H1 (cell line): ENCODE measurements around the gene LHX2. TPM values are rescaled to one million over a fixed set of nuclear protein-coding genes. Genes with fewer than 3 reads are reported as not detected.

Source experiments
- CTCF ChIA-PET: fragments of 300-600 bp; sonication (Branson Sonifier 250); formaldehyde crosslinking; loops from one replicate; lab custom pipeline; 2021; ENCODE audit not compliant: partially characterized antibody; lab: Charles Lee
- POLR2A ChIA-PET: fragments of 300-600 bp; sonication (Branson Sonifier 250); formaldehyde crosslinking; loops from one replicate; lab custom pipeline; 2021; ENCODE audit warnings: inconsistent platforms; ENCODE audit not compliant: partially characterized antibody; lab: Charles Lee
- DNase-seq, 2 experiments: peaks; one replicate each; pipeline versions ENCODE4 v3.0.0 to v3.0.0-alpha.2; 2010 to 2022; ENCODE audit warnings: low spot score in 2 of 2, low read depth in 1 of 2, mixed read lengths in 1 of 2
- FAIRE-seq: peaks from 2 replicates; lab custom pipeline; 2011; peaks lifted over from hg19 to GRCh38; lab: Jason Lieb, UNC
- H2AFZ ChIP-seq: 2 replicates; pipeline ENCODE4 v1.8.1; 2012; ENCODE audit warnings: low read length, inconsistent platforms
- H2AK5ac ChIP-seq: 2 replicates; pipeline ENCODE4 v1.6.1; 2013; ENCODE audit warnings: low read depth, low read length
- H2BK120ac ChIP-seq: replicated peaks from 2 replicates; pipeline ENCODE3; 2013; ENCODE audit warnings: low read depth, low read length, inconsistent platforms
- H2BK12ac ChIP-seq: 2 replicates; pipeline ENCODE4 v1.6.1; 2013; ENCODE audit warnings: low read depth, low read length
- H2BK15ac ChIP-seq: 2 replicates; pipeline ENCODE4 v1.6.1; 2013; ENCODE audit warnings: low read length
- H2BK20ac ChIP-seq: 2 replicates; pipeline ENCODE4 v1.6.1; 2013; ENCODE audit warnings: low read length
- H2BK5ac ChIP-seq: 2 replicates; pipeline ENCODE4 v1.6.1; 2013; ENCODE audit warnings: low read depth, low read length
- H3K14ac ChIP-seq: 2 replicates; pipeline ENCODE4 v1.6.1; 2013; ENCODE audit warnings: inconsistent platforms; ENCODE audit not compliant: insufficient read length
- H3K18ac ChIP-seq: 2 replicates; pipeline ENCODE4 v1.6.1; 2013; ENCODE audit warnings: low read length; ENCODE audit errors: extremely low read depth
- H3K23ac ChIP-seq: 2 replicates; pipeline ENCODE4 v1.6.1; 2013; ENCODE audit warnings: inconsistent platforms; ENCODE audit not compliant: insufficient read length
- H3K23me2 ChIP-seq: 2 replicates; pipeline ENCODE4 v1.6.1; 2013; ENCODE audit warnings: low read depth, low read length
- H3K27ac ChIP-seq: 2 replicates; pipeline ENCODE4 v1.6.1; 2011; ENCODE audit warnings: low read depth, low read length, inconsistent platforms
- H3K27me3 ChIP-seq, 4 experiments: replicated peaks in 1 of 4; 1 replicate in 1 of 4; 2 replicates in 3 of 4; pipeline versions ENCODE4 v1.6.1 to v1.8.1; 2011 to 2013; ENCODE audit warnings: low read length in 3 of 4, mild to moderate bottlenecking in 3 of 4, inconsistent platforms in 2 of 4, mixed read lengths in 2 of 4, moderate library complexity in 1 of 4; ENCODE audit not compliant: control insufficient read depth in 3 of 4, insufficient read depth in 3 of 4; ENCODE audit errors: extremely low read depth in 1 of 4
- H3K36me3 ChIP-seq, 4 experiments: 2 replicates each; pipeline versions ENCODE4 v1.6.1 to v1.8.1; 2011 to 2013; ENCODE audit warnings: mild to moderate bottlenecking in 4 of 4, low read length in 3 of 4, moderate library complexity in 2 of 4, control low read depth in 1 of 4, inconsistent platforms in 1 of 4; ENCODE audit not compliant: insufficient read depth in 4 of 4, control insufficient read depth in 2 of 4
- H3K4ac ChIP-seq: replicated peaks from 2 replicates; pipeline ENCODE3; 2013; ENCODE audit warnings: low read length, low read depth, mixed read lengths, inconsistent platforms; ENCODE audit not compliant: insufficient read length
- H3K4me1 ChIP-seq, 4 experiments: replicated peaks in 1 of 4; 1 replicate in 1 of 4; 2 replicates in 3 of 4; pipeline versions ENCODE4 v1.6.1 to v1.8.1; 2011 to 2013; ENCODE audit warnings: low read length in 3 of 4, inconsistent platforms in 2 of 4, mixed read lengths in 1 of 4; ENCODE audit not compliant: insufficient read depth in 4 of 4, control insufficient read depth in 3 of 4
- H3K4me2 ChIP-seq, 2 experiments: 2 replicates each; pipeline versions ENCODE4 v1.6.1 to v1.8.1; 2011 to 2013; ENCODE audit warnings: low read depth in 2 of 2, low read length in 2 of 2, control low read depth in 1 of 2, inconsistent platforms in 1 of 2, mild to moderate bottlenecking in 1 of 2; ENCODE audit not compliant: insufficient read depth in 1 of 2
- H3K4me3 ChIP-seq, 4 experiments: fragments of 200-600, 300-600 bp in 1 of 4; sonication (generic), shearing (Covaris generic), sonication (Bioruptor Twin) in 1 of 4; 2 replicates each; pipeline versions ENCODE4 v1.5.1 to v1.8.1; 2011 to 2016; ENCODE audit warnings: low read length in 4 of 4, low read depth in 3 of 4, control low read depth in 2 of 4, inconsistent platforms in 2 of 4, mild to moderate bottlenecking in 2 of 4, mixed read lengths in 1 of 4, moderate library complexity in 1 of 4; ENCODE audit not compliant: insufficient read depth in 2 of 4; ENCODE audit errors: extremely low read depth in 1 of 4
- H3K56ac ChIP-seq: replicated peaks from 2 replicates; pipeline ENCODE3; 2013; ENCODE audit warnings: low read depth, mild to moderate bottlenecking, mixed read lengths, low read length, inconsistent platforms; ENCODE audit not compliant: insufficient read length
- H3K79me1 ChIP-seq: 2 replicates; pipeline ENCODE4 v1.6.1; 2013; ENCODE audit warnings: low read depth, low read length, control low read depth
- H3K79me2 ChIP-seq, 2 experiments: 2 replicates each; pipeline versions ENCODE4 v1.6.1 to v1.8.1; 2012 to 2013; ENCODE audit warnings: low read length in 2 of 2, mild to moderate bottlenecking in 2 of 2, inconsistent platforms in 1 of 2; ENCODE audit not compliant: insufficient read depth in 2 of 2, control insufficient read depth in 1 of 2
- H3K9ac ChIP-seq, 4 experiments: replicated peaks in 1 of 4; 1 replicate in 1 of 4; 2 replicates in 3 of 4; pipeline versions ENCODE4 v1.6.1 to v1.8.1; 2011 to 2013; ENCODE audit warnings: low read depth in 3 of 4, low read length in 3 of 4, control low read depth in 2 of 4, mild to moderate bottlenecking in 2 of 4, moderate library complexity in 2 of 4, inconsistent platforms in 1 of 4; ENCODE audit errors: extremely low read depth in 1 of 4
- H3K9me3 ChIP-seq, 2 experiments: 2 replicates each; pipeline versions ENCODE4 v1.6.1 to v1.8.1; 2012 to 2013; ENCODE audit warnings: mild to moderate bottlenecking in 2 of 2, moderate library complexity in 2 of 2, control low read depth in 1 of 2, inconsistent platforms in 1 of 2, low read depth in 1 of 2, low read length in 1 of 2, mixed read lengths in 1 of 2; ENCODE audit not compliant: insufficient read depth in 2 of 2
- H4K20me1 ChIP-seq, 2 experiments: replicated peaks in 1 of 2; 2 replicates each; pipeline versions ENCODE3 to v1.8.1; 2011 to 2013; ENCODE audit warnings: inconsistent platforms in 2 of 2, low read length in 2 of 2, mild to moderate bottlenecking in 1 of 2; ENCODE audit not compliant: insufficient read depth in 2 of 2, control insufficient read depth in 1 of 2
- H4K5ac ChIP-seq: 2 replicates; pipeline ENCODE4 v1.6.1; 2013; ENCODE audit warnings: low read length, low read depth, mixed read lengths, inconsistent platforms; ENCODE audit not compliant: insufficient read length
- H4K8ac ChIP-seq: 2 replicates; pipeline ENCODE4 v1.8.0; 2013; ENCODE audit warnings: mild to moderate bottlenecking, moderate library complexity, low read length, inconsistent platforms; ENCODE audit not compliant: insufficient read depth; ENCODE audit errors: extremely low read depth
- H4K91ac ChIP-seq: replicated peaks from 2 replicates; pipeline ENCODE3; 2013; ENCODE audit warnings: low read length, mixed read lengths, inconsistent platforms; ENCODE audit not compliant: insufficient read length
- ATF2 ChIP-seq: IDR thresholded peaks from 2 replicates; pipeline ENCODE4 v1.6.1; 2012; ENCODE audit warnings: low read length, inconsistent platforms
- BACH1 ChIP-seq: IDR thresholded peaks from 2 replicates; pipeline ENCODE4 v1.6.1; 2012; ENCODE audit warnings: low read length, improper control_type of control experiment
- BCL11A ChIP-seq, 2 experiments: IDR thresholded peaks; one replicate each; pipeline ENCODE4 v1.6.1; 2011; ENCODE audit warnings: low read depth in 2 of 2, low read length in 2 of 2, mild to moderate bottlenecking in 2 of 2
- GABPA ChIP-seq: IDR thresholded peaks from 2 replicates; pipeline ENCODE4 v1.6.1; 2011; ENCODE audit warnings: mild to moderate bottlenecking, low read length, moderate library complexity, borderline replicate concordance; ENCODE audit not compliant: insufficient read depth
- KDM1A ChIP-seq: fragments of 200-600, 300-600 bp; sonication (generic); IDR thresholded peaks from 2 replicates; pipeline ENCODE4 v1.7.1; 2016; ENCODE audit warnings: mild to moderate bottlenecking, low read length, borderline replicate concordance
- NANOG ChIP-seq: IDR thresholded peaks from 2 replicates; pipeline ENCODE4 v1.6.1; 2011; ENCODE audit warnings: low read length, low read depth, mild to moderate bottlenecking, inconsistent platforms; ENCODE audit not compliant: insufficient read depth, poor library complexity, severe bottlenecking
- PHF8 ChIP-seq: fragments of 200-600 bp; sonication (generic); conservative IDR thresholded peaks from 2 replicates; pipeline ENCODE4 v1.7.1; 2012; ENCODE audit warnings: low read depth, mild to moderate bottlenecking, inconsistent platforms, low read length, moderate library complexity
- SIN3A ChIP-seq, 2 experiments: IDR thresholded peaks in 1 of 2; conservative IDR thresholded peaks in 1 of 2; 2 replicates each; pipeline ENCODE4 v1.6.1; 2011 to 2012; ENCODE audit warnings: low read length in 2 of 2, improper control_type of control experiment in 1 of 2, low read depth in 1 of 2, mild to moderate bottlenecking in 1 of 2
- SUZ12 ChIP-seq: fragments of 200-600 bp; sonication (generic); IDR thresholded peaks from 2 replicates; pipeline ENCODE4 v1.6.1; 2012; ENCODE audit warnings: mild to moderate bottlenecking, inconsistent platforms, low read length, moderate library complexity, mixed read lengths
- TCF12 ChIP-seq: IDR thresholded peaks from 2 replicates; pipeline ENCODE4 v1.6.1; 2011; ENCODE audit warnings: low read depth, mild to moderate bottlenecking, low read length
- USF2 ChIP-seq: IDR thresholded peaks from 2 replicates; pipeline ENCODE4 v1.6.1; 2011; ENCODE audit warnings: low read length, improper control_type of control experiment
- WGBS, 2 experiments: shearing (Covaris generic) in 1 of 2; methylation state at CpG; one replicate each; pipeline versions ENCODE4 v1.1.6 to v1.1.7; 2013 to 2015; ENCODE audit warnings: low lambda C conversion rate in 2 of 2, mixed read lengths in 2 of 2, inconsistent platforms in 1 of 2, low coverage in 1 of 2, missing lambda C conversion rate in 1 of 2; ENCODE audit not compliant: insufficient replicate concordance in 2 of 2, insufficient coverage in 1 of 2, insufficient read length in 1 of 2; ENCODE audit errors: extremely low coverage in 1 of 2, missing lambda C conversion rate in 1 of 2; 5-methylcytosine and 5-hydroxymethylcytosine counted together
- polyA plus RNA-seq, 7 experiments: library from polyadenylated mRNA; depleted of rRNA in 3 of 7; stranded (reverse) in 5 of 7; unstranded in 2 of 7; fragments of >200 nt in 5 of 7; fragments of 200-250 nt in 2 of 7; gene quantifications; 1 replicate in 5 of 7; 2 replicates in 1 of 7; 4 replicates in 1 of 7; pipeline versions ENCODE4 v1.2.1 to v1.2.3, GENCODE V29; 2011 to 2013; ENCODE audit warnings: missing spikeins in 2 of 7, mixed read lengths in 2 of 7
- total RNA-seq: library from RNA; stranded (reverse); fragmentation: NEBNext Ultra II Directional; extraction: Animal tissue kit (Norgen Biotek cat#: 25700); gene quantifications from 2 replicates; pipeline ENCODE4 v1.2.1, GENCODE V29; 2021

LHX2 gene
- total and polyA plus RNA-seq, 2 of the 8 experiments (the other 6 are each of a cell fraction or from before 2014, with no cell fraction given), result 0.11 to 0.86 TPM

- WGBS, 2 experiments, result 94% methylated on average over 3 of the region's 3 CpGs; no CpG with 5 or more reads in 1 of the 2 experiments
- H3K4me1 ChIP-seq, result no peaks in the 10 kb centered on the region
- TF ChIP-seq KDM1A (no peak), PHF8 (no peak), SUZ12 (no peak), TCF12 (no peak), SIN3A (conservative IDR thresholded peaks at IDR 0.05 in 1 of 2, IDR thresholded peaks at IDR 0.05 in 1 of 2; ENCODE audit: low read depth in 1 of 2, low read length in 2 of 2) (no peak), GABPA (no peak), BCL11A (IDR thresholded peaks at IDR 0.05; ENCODE audit: low read depth in 2 of 2, low read length in 2 of 2) (no peak), NANOG (no peak), ATF2 (no peak), BACH1 (no peak), USF2 (no peak)
Observed at GRCh38 chr9:124068251-124068650, 56.7 kb downstream of the LHX2 start.

More at GRCh38 chr9:124068251-124068650, 56.7 kb downstream of the LHX2 start:
- FAIRE-seq, result no peak
- Histone ChIP-seq H2BK12ac (no peak overlapping the region), H3K9ac (no peak overlapping the region), H3K4me3 (no peak overlapping the region), H3K9me3 (no peaks in the 10 kb centered on the region), H3K14ac (no peak overlapping the region), H2BK120ac (no peak overlapping the region), H3K79me1 (no peaks in the 10 kb centered on the region), H2BK5ac (no peak overlapping the region), H3K23me2 (no peaks in the 10 kb centered on the region), H3K36me3 (no peaks in the 10 kb centered on the region), H3K4me2 (no peak overlapping the region), H4K91ac (no peak overlapping the region), H2BK20ac (no peak overlapping the region), H3K56ac (no peak overlapping the region), H4K8ac (no peak overlapping the region), H3K23ac (no peak overlapping the region), H2AK5ac (no peak overlapping the region), H3K4ac (no peak overlapping the region), H3K18ac (no peak overlapping the region), H2AFZ (no peak overlapping the region), H2BK15ac (no peak overlapping the region), H3K27me3 (no peaks in the 10 kb centered on the region; a peak in 1 of 7 replicates), H4K5ac (no peak overlapping the region), H3K79me2 (no peaks in the 10 kb centered on the region), H3K27ac (no peak overlapping the region), H4K20me1 (no peaks in the 10 kb centered on the region)
- ChIA-PET CTCF (interaction anchor here (0.7 kb wide), 1 partner anchor 9 kb away, joined by 3 read pairs; no protein-coding TSS in a partner anchor), POLR2A (no interaction called here)
- no peak for DNase-seq
